Osteoblast (primary cell): Measurements from ENCODE around the gene LCN15. TPM values are rescaled to one million over a fixed set of nuclear protein-coding genes. Genes with fewer than 3 reads are reported as not detected.

Source experiments
- DNase-seq: peaks from one replicate; pipeline ENCODE4 v3.0.0; 2011; ENCODE audit warnings: low spot score, mixed read lengths; ENCODE audit not compliant: insufficient read length; ENCODE audit errors: missing footprints
- H2AFZ ChIP-seq: 2 replicates; pipeline ENCODE4 v1.6.0; 2011; ENCODE audit warnings: mild to moderate bottlenecking, low read length
- H3K27ac ChIP-seq: 2 replicates; pipeline ENCODE4 v1.5.1; 2011; ENCODE audit warnings: mild to moderate bottlenecking, low read depth, low read length, moderate library complexity
- H3K27me3 ChIP-seq: 2 replicates; pipeline ENCODE4 v1.6.0; 2012; ENCODE audit warnings: mild to moderate bottlenecking, control low read depth, inconsistent platforms, low read length, moderate library complexity; ENCODE audit not compliant: insufficient read depth
- H3K36me3 ChIP-seq: 2 replicates; pipeline ENCODE4 v1.5.1; 2011; ENCODE audit warnings: mild to moderate bottlenecking, low read length, control low read depth, moderate library complexity; ENCODE audit not compliant: insufficient read depth
- H3K4me1 ChIP-seq: 2 replicates; pipeline ENCODE4 v1.5.1; 2011; ENCODE audit warnings: mild to moderate bottlenecking, low read length, control low read depth, moderate library complexity; ENCODE audit not compliant: insufficient read depth
- H3K4me2 ChIP-seq: 2 replicates; pipeline ENCODE4 v1.6.0; 2011; ENCODE audit warnings: mild to moderate bottlenecking, low read length; ENCODE audit not compliant: insufficient read depth
- H3K4me3 ChIP-seq: fragments of 200-600 bp; sonication (generic); 3 replicates; pipeline ENCODE4 v1.5.1; 2012; ENCODE audit warnings: mild to moderate bottlenecking, low read length, inconsistent platforms; ENCODE audit not compliant: insufficient read depth
- H3K79me2 ChIP-seq: 2 replicates; pipeline ENCODE4 v1.6.0; 2012; ENCODE audit warnings: mild to moderate bottlenecking, low read length, control low read depth, inconsistent platforms; ENCODE audit not compliant: insufficient read depth
- H3K9me3 ChIP-seq: 2 replicates; pipeline ENCODE4 v1.5.1; 2011; ENCODE audit warnings: low read depth, low read length, control low read depth
- H4K20me1 ChIP-seq: 2 replicates; pipeline ENCODE4 v1.6.0; 2012; ENCODE audit warnings: mild to moderate bottlenecking, low read length, control low read depth; ENCODE audit not compliant: insufficient read depth
- CTCF ChIP-seq: IDR thresholded peaks from 2 replicates; pipeline ENCODE4 v1.5.1; 2011; ENCODE audit warnings: mild to moderate bottlenecking, low read depth, low read length, moderate library complexity; ENCODE audit errors: extremely low read depth
- total RNA-seq: library from RNA; depleted of rRNA; stranded (reverse); fragments of >200 nt; gene quantifications from 2 replicates; pipeline ENCODE4 v1.2.3, GENCODE V29; 2012

Gene LCN15
- total RNA-seq, 1 donor: not detected

- H3K4me2 ChIP-seq: no peak overlapping the region
- H3K27me3 ChIP-seq: peaks cover 37% of the 10 kb centered on the region
- no peaks in the 10 kb centered on the region for H4K20me1 ChIP-seq
- no peaks in the 10 kb centered on the region for H3K36me3 ChIP-seq
- peaks cover 7% of the 10 kb centered on the region for H3K4me1 ChIP-seq
- no peak for DNase-seq
- no peaks in the 10 kb centered on the region for H3K9me3 ChIP-seq
- no peaks in the 10 kb centered on the region for H3K79me2 ChIP-seq
- H3K4me3 ChIP-seq: no peak overlapping the region
- H2AFZ ChIP-seq: no peak overlapping the region
- TF ChIP-seq CTCF: no peak
- no peak overlapping the region for H3K27ac ChIP-seq
These were observed 25.4 kb downstream of the LCN15 start for GRCh38 chr9:136738960-136739359.

- H3K79me2 ChIP-seq: peaks cover 3% of the 10 kb centered on the region
- no peaks in the 10 kb centered on the region for H4K20me1 ChIP-seq
- H3K36me3 ChIP-seq: no peaks in the 10 kb centered on the region
- H3K4me1 ChIP-seq: peaks cover under 1% of the 10 kb centered on the region
- H3K27ac ChIP-seq: no peak overlapping the region
- DNase-seq: no peak
- TF ChIP-seq CTCF: no peak
- no peaks in the 10 kb centered on the region for H3K9me3 ChIP-seq
- H3K4me3 ChIP-seq: no peak overlapping the region
- no peak overlapping the region for H2AFZ ChIP-seq
- peaks cover 15% of the 10 kb centered on the region for H3K27me3 ChIP-seq
- no peak overlapping the region for H3K4me2 ChIP-seq
These were observed 28.4 kb downstream of the LCN15 start for GRCh38 chr9:136735812-136736480.

GRCh38 chr9:136734837-136735496, 29.4 kb downstream of the LCN15 start:
- Histone ChIP-seq H3K36me3 (no peaks in the 10 kb centered on the region), H3K27ac (no peak overlapping the region), H3K4me3 (no peak overlapping the region), H2AFZ (no peak overlapping the region), H3K27me3 (peaks cover 6% of the 10 kb centered on the region), H3K4me1 (no peaks in the 10 kb centered on the region), H3K79me2 (peaks cover 12% of the 10 kb centered on the region), H4K20me1 (peaks cover 2% of the 10 kb centered on the region), H3K4me2 (no peak overlapping the region), H3K9me3 (no peaks in the 10 kb centered on the region)
- no peak for DNase-seq
- TF ChIP-seq CTCF: no peak

- TF ChIP-seq CTCF: no peak
- DNase-seq: no peak
These were observed 30.7 kb downstream of the LCN15 start for GRCh38 chr9:136733611-136734010.

More at GRCh38 chr9:136733611-136734010, 30.7 kb downstream of the LCN15 start:
- Histone ChIP-seq H3K4me2 (no peak overlapping the region), H3K36me3 (no peaks in the 10 kb centered on the region), H3K79me2 (peaks cover 25% of the 10 kb centered on the region), H2AFZ (no peak overlapping the region), H3K27me3 (peaks cover 1% of the 10 kb centered on the region), H3K9me3 (no peaks in the 10 kb centered on the region), H3K4me1 (peaks cover 6% of the 10 kb centered on the region), H3K27ac (no peak overlapping the region), H3K4me3 (no peak overlapping the region), H4K20me1 (peaks cover 11% of the 10 kb centered on the region)
